K562 (cell line): ENCODE data around the gene LRRC37A3.
"Not testable (repeated sequence)": the region's sequence is repeated elsewhere in the genome, so short reads cannot be mapped to it uniquely, and the experiment has no call there.

Experiments used
- BRD4 ChIP-seq: fragments of 200-600 bp; sonication (generic); IDR thresholded peaks from 2 replicates; pipeline ENCODE4 v1.6.1; 2017; ENCODE audit warnings: inconsistent platforms
- ELF4 ChIP-seq: fragments of 450-650 bp; formaldehyde crosslinking; IDR thresholded peaks from 2 replicates; pipeline ENCODE4 v1.4.0; 2022; ENCODE audit warnings: missing genetic modification characterization
- MAX ChIP-seq: sonication (generic); formaldehyde crosslinking; IDR thresholded peaks from 2 replicates; pipeline ENCODE4 v1.9.0; 2022; ENCODE audit warnings: mild to moderate bottlenecking, missing genetic modification reagents
- MAZ ChIP-seq, 2 experiments: fragments of 450-650 bp in 1 of 2; sonication (generic) in 1 of 2; formaldehyde crosslinking; IDR thresholded peaks in 1 of 2; conservative IDR thresholded peaks in 1 of 2; 2 replicates each; pipeline versions ENCODE4 v1.4.0 to v1.5.0; 2020; ENCODE audit warnings: mild to moderate bottlenecking in 1 of 2, missing genetic modification reagents in 1 of 2
- RAD21 ChIP-seq, 2 experiments: fragments of 250-450 bp in 1 of 2; fragments of 450-650 bp in 1 of 2; sonication (Bioruptor Pico) in 1 of 2; formaldehyde crosslinking in 1 of 2; IDR thresholded peaks in 1 of 2; conservative IDR thresholded peaks in 1 of 2; 2 replicates each; pipeline versions ENCODE4 v1.4.0 to v1.8.0; 2020 to 2022; ENCODE audit warnings: mild to moderate bottlenecking in 2 of 2, moderate library complexity in 1 of 2
- ZKSCAN1 ChIP-seq: fragments of 150-350 bp; IDR thresholded peaks from 2 replicates; pipeline ENCODE4 v1.6.1; 2016; ENCODE audit warnings: low read depth, low read length
- ZNF274 ChIP-seq: IDR thresholded peaks from 2 replicates; pipeline ENCODE4 v1.6.1; 2011; ENCODE audit warnings: low read depth, mild to moderate bottlenecking, low read length, moderate library complexity, borderline replicate concordance
- ZNF644 ChIP-seq: fragments of 200-800 bp; sonication (Bioruptor generic); IDR thresholded peaks from 2 replicates; pipeline ENCODE4 v1.6.1; 2016; ENCODE audit warnings: low read depth, missing genetic modification characterization, missing compliant biosample characterization

GRCh38 chr17:64838513-64838912 lies 80.8 kb downstream of the LRRC37A3 start:
- TF ChIP-seq MAX; ZNF644 (tag); ZKSCAN1; RAD21 (CRISPR knock-in tag; conservative IDR thresholded peaks at IDR 0.05 in 1 of 2, IDR thresholded peaks at IDR 0.05 in 1 of 2); ZNF274; MAZ (CRISPR knock-in tag; conservative IDR thresholded peaks at IDR 0.05 in 1 of 2, IDR thresholded peaks at IDR 0.05 in 1 of 2); BRD4; ELF4 (CRISPR knock-in tag): not testable (repeated sequence)
